Esophagus muscularis mucosa (tissue), 4 donors: ENCODE measurements around the gene ANKRD62. TPM values are rescaled to one million over a fixed set of nuclear protein-coding genes. Genes with fewer than 3 reads are reported as not detected.
"Not testable (repeated sequence)": the region's sequence is repeated elsewhere in the genome, so short reads cannot be mapped to it uniquely, and the experiment has no call there.

ENCODE experiments used
- DNase-seq: peaks from one replicate; pipeline ENCODE4 v3.0.0-alpha.2; 2017; ENCODE audit errors: extremely low spot score
- H3K27ac ChIP-seq, 4 donors: fragments of 200-600 bp; sonication (generic); replicated peaks in 1 of 4; 1 replicate in 3 of 4; 2 replicates in 1 of 4; pipeline ENCODE4 v1.5.1; 2016 to 2019; ENCODE audit warnings: mild to moderate bottlenecking in 1 of 4
- H3K27me3 ChIP-seq, 4 donors: fragments of 200-600 bp; sonication (generic); one replicate each; pipeline versions ENCODE4 v1.5.1 to v1.6.0; 2016 to 2019
- H3K36me3 ChIP-seq, 4 donors: fragments of 200-600 bp; sonication (generic); one replicate each; pipeline ENCODE4 v1.5.1; 2016 to 2019
- H3K4me1 ChIP-seq, 4 donors: fragments of 200-600 bp; sonication (generic); one replicate each; pipeline ENCODE4 v1.5.1; 2016 to 2019
- H3K4me3 ChIP-seq, 4 donors: fragments of 200-600 bp; sonication (generic); 1 replicate in 2 of 4; 2 replicates in 2 of 4; pipeline ENCODE4 v1.5.1; 2016 to 2019; ENCODE audit warnings: mild to moderate bottlenecking in 4 of 4, moderate library complexity in 1 of 4
- H3K9me3 ChIP-seq, 4 donors: fragments of 200-600 bp; sonication (generic); 1 replicate in 3 of 4; 2 replicates in 1 of 4; pipeline ENCODE4 v1.5.1; 2016 to 2019
- CTCF ChIP-seq, 3 experiments: fragments of 200-600 bp in 2 of 3; fragments of 450-650 bp in 1 of 3; sonication (generic) in 2 of 3; IDR thresholded peaks; one replicate each; pipeline ENCODE4 v1.5.1; 2017 to 2019; ENCODE audit warnings: antibody characterized with exemption in 3 of 3, mild to moderate bottlenecking in 2 of 3, moderate library complexity in 1 of 3
- EP300 ChIP-seq: sonication (generic); formaldehyde crosslinking; IDR thresholded peaks from one replicate; pipeline ENCODE4 v1.6.1; 2017; ENCODE audit warnings: antibody characterized with exemption
- POLR2A ChIP-seq: fragments of 450-650 bp; IDR thresholded peaks from one replicate; pipeline ENCODE4 v1.6.1; 2017; ENCODE audit warnings: antibody characterized with exemption, moderate library complexity, mild to moderate bottlenecking, low read depth
- POLR2AphosphoS5 ChIP-seq, 2 donors: sonication (generic); formaldehyde crosslinking; IDR thresholded peaks; one replicate each; pipeline ENCODE4 v1.6.1; 2017; ENCODE audit warnings: antibody characterized with exemption in 2 of 2
- WGBS: methylation state at CpG from one replicate; pipeline ENCODE4 v1.1.5; 2018; 5-methylcytosine and 5-hydroxymethylcytosine counted together
- intact Hi-C: fragments of 100-400 bp; cut with DNase I; formaldehyde crosslinking; loops from one replicate; pipeline ENCODE4 v1.15.1; 2023
- total RNA-seq, 4 donors: library from RNA; depleted of rRNA; stranded (reverse); fragments of >200 nt; gene quantifications; one replicate each; pipeline versions ENCODE4 v1.1.0 to v1.2.1, GENCODE V29; 2016

ANKRD62 gene
- total RNA-seq, 4 donors from 2014 or later, result 0.06 TPM; not detected in 3

GRCh38 chr18:12065397-12065796 lies 28.2 kb upstream of the ANKRD62 start:
- no peak overlapping the region for H3K27ac ChIP-seq
- no peak for DNase-seq
- no peaks in the 10 kb centered on the region for H3K4me1 ChIP-seq
- intact Hi-C loops, result no loop called here
- 73% methylated on average over 5 of the region's 5 CpGs for WGBS
- H3K27me3 ChIP-seq, result peaks cover 0 to 4% (median 0%) of the 10 kb centered on the region in 4 donors
- H3K36me3 ChIP-seq, result no peaks in the 10 kb centered on the region
- TF ChIP-seq EP300, result no peak
- no peak for TF ChIP-seq POLR2AphosphoS5 (IDR thresholded peaks at IDR 0.05)
- TF ChIP-seq CTCF (IDR thresholded peaks at IDR 0.05), result no peak
- TF ChIP-seq POLR2A, result no peak
- H3K4me3 ChIP-seq, result no peak overlapping the region
- H3K9me3 ChIP-seq, result no peaks in the 10 kb centered on the region

- no peaks in the 10 kb centered on the region for H3K9me3 ChIP-seq
- intact Hi-C loops, result no loop called here
- no peaks in the 10 kb centered on the region for H3K4me1 ChIP-seq
- no peak overlapping the region for H3K4me3 ChIP-seq
- TF ChIP-seq EP300, result no peak
- TF ChIP-seq CTCF (IDR thresholded peaks at IDR 0.05), result no peak
- TF ChIP-seq POLR2A, result no peak
- no peak for TF ChIP-seq POLR2AphosphoS5 (IDR thresholded peaks at IDR 0.05)
- WGBS, result 97% methylated on average over 25 of the region's 47 CpGs
- no peak for DNase-seq
- no peaks in the 10 kb centered on the region for H3K36me3 ChIP-seq
- peaks cover 0 to 4% (median 0%) of the 10 kb centered on the region in 4 donors for H3K27me3 ChIP-seq
- no peak overlapping the region for H3K27ac ChIP-seq
Measured at GRCh38 chr18:12066910-12067511, 26.6 kb upstream of the ANKRD62 start.

GRCh38 chr18:12067671-12068070 lies 26.0 kb upstream of the ANKRD62 start:
- intact Hi-C loops, result no loop called here
- Histone ChIP-seq H3K4me3 (no peak overlapping the region), H3K27ac (no peak overlapping the region), H3K36me3 (no peaks in the 10 kb centered on the region), H3K9me3 (no peaks in the 10 kb centered on the region), H3K27me3 (peaks cover 0 to 4% (median 0%) of the 10 kb centered on the region in 4 donors), H3K4me1 (no peaks in the 10 kb centered on the region)
- no peak for TF ChIP-seq POLR2AphosphoS5 (IDR thresholded peaks at IDR 0.05)
- no peak for TF ChIP-seq EP300
- DNase-seq, result no peak
- 97% methylated on average over 18 of the region's 26 CpGs for WGBS

- peak in 1 of 3 experiments; percentile 29 for TF ChIP-seq CTCF (IDR thresholded peaks at IDR 0.05)
- 77% methylated on average over 41 of the region's 44 CpGs for WGBS
- H3K9me3 ChIP-seq, H3K27me3 ChIP-seq, H3K27ac ChIP-seq, H3K36me3 ChIP-seq, H3K4me3 ChIP-seq, intact Hi-C loops, DNase-seq, H3K4me1 ChIP-seq: not testable (repeated sequence)
Measured at GRCh38 chr18:12068316-12068949, 25.2 kb upstream of the ANKRD62 start.

- H3K27me3 ChIP-seq, result peaks cover 0 to 4% (median 0%) of the 10 kb centered on the region in 4 donors
- no peak for TF ChIP-seq POLR2AphosphoS5 (IDR thresholded peaks at IDR 0.05)
- no peak for TF ChIP-seq EP300
- TF ChIP-seq POLR2A, result no peak
- no peak for TF ChIP-seq CTCF (IDR thresholded peaks at IDR 0.05)
- no peak overlapping the region for H3K4me3 ChIP-seq
- H3K9me3 ChIP-seq, result no peaks in the 10 kb centered on the region
- H3K36me3 ChIP-seq, result no peaks in the 10 kb centered on the region
- intact Hi-C loops, result no loop called here
- no peaks in the 10 kb centered on the region for H3K4me1 ChIP-seq
- no peak for DNase-seq
- WGBS, result 49% methylated on average over 3 of the region's 3 CpGs
- no peak overlapping the region for H3K27ac ChIP-seq
Measured at GRCh38 chr18:12068950-12069320, 24.7 kb upstream of the ANKRD62 start.

- H3K27me3 ChIP-seq, H3K4me3 ChIP-seq, DNase-seq, intact Hi-C loops, H3K4me1 ChIP-seq, H3K27ac ChIP-seq, H3K9me3 ChIP-seq, H3K36me3 ChIP-seq: not testable (repeated sequence)
- WGBS, result 92% methylated on average over 1 of the region's 1 CpG
Measured at GRCh38 chr18:12071066-12071465, 22.6 kb upstream of the ANKRD62 start.
